GM21381 (cell line): Measurements from ENCODE around the gene FGF7.
"Not testable (repeated sequence)": the region's sequence is repeated elsewhere in the genome, so short reads cannot be mapped to it uniquely, and the experiment has no call there.

Source experiments
- ATAC-seq: cut with Tn5 transposase; IDR thresholded peaks from one replicate; pipeline ENCODE4 v1.9.1; 2021; ENCODE audit warnings: mild to moderate bottlenecking, moderate library complexity; ENCODE audit not compliant: unreplicated experiment

Gene FGF7

GRCh38 chr15:49492151-49492550, 69.1 kb downstream of the FGF7 start:
- ATAC-seq = no peak

DNA sequence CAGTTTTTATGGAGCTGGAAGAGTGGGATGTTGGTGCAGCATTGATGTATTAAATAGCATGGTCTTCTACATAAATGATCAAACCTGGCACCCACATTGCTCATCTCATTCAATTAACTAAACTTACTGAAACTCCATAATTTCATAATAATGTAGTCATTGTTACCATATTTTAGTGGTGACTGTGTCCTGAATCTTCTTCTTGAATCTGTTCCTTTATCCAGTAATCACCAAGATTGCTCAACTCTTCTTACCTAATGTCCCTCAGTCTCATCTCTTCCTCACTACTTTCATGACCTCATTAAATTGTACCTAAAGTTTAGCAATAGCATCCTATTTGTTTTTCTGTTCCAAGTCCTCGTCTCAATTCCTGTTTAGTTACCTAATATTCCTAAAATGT, 69.8 kb downstream of the FGF7 start:
- no peak for ATAC-seq

GRCh38 chr15:49494842-49495241, 71.8 kb downstream of the FGF7 start:
- ATAC-seq = no peak

DNA sequence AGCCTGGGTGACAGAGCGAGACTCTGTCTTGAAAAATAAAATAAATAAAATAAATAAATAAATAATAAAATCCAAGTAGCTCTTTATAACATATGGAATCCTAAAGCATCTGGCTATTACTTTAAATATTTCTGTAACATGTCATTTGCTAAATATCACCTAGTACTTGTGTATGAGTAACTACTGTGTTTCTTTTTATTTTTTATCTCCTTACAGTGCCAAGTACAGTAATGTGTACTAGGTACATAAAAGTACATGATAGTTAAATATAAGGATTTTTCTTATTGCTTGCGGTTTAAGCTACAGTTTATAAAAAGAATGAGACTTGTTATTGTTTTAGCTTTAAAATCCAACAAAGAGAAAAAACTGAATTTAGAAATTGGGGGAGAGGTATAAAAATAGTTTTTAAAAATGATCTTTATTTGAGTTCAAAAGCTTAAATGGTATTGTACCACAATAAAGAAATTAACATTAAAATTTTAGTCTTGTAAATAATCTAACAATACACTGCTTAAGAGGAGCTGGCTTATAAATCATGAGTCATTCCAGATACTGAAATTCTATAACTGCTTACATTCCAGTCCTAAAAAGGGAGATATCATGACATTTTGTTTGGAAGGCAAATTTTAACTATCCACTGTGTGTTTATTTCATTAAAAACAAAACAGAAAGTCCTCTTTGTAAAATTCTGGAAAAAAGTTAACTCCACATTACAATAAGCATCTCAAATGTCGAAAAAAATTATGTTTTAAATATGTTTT, 73.1 kb downstream of the FGF7 start:
- ATAC-seq = no peak

- no peak for ATAC-seq
Measured at GRCh38 chr15:49501586-49501985, 78.5 kb downstream of the FGF7 start.

DNA sequence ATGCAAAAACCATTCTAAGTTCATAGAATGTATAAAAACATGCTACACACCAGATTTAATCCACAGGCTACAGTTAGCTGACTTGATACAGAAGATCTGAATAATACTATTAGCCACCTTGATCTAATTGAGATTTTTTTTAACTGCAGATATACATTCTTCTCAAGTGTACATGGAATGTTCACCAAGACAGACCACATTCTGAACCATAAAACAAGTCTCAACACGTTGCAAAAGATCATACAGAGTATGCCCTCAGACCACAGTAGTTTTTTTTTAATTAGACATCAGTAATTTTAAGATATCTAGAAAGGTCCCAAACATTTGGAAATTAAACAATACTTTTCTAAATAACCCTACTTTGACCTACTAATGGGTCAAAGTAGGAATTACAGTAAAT, 83.3 kb downstream of the FGF7 start:
- ATAC-seq = no peak

GRCh38 chr15:49507261-49507660, 84.2 kb downstream of the FGF7 start:
- no peak for ATAC-seq

- not testable (repeated sequence) for ATAC-seq
Measured at GRCh38 chr15:49512739-49513138, 89.7 kb downstream of the FGF7 start.

DNA sequence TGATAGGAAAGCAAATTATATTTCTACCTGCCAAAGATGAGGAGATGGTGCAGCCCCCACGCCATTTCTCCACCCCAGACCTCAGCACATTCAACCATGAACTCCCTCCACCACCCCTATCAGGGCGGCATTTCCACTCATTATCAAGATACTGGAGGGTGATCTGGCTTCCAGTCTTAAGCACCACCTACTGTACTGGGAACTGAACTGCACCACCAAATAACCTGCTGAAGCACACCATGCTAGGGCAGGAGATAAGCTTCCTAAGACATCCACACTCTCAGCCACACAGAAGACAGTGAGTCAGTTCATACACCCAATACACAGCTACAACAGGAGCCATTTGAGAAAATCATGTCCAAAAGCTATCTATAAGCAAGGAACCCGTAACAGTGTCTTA, 98.8 kb downstream of the FGF7 start:
- ATAC-seq = no peak

GRCh38 chr15:49528289-49528688, 105.2 kb downstream of the FGF7 start:
- ATAC-seq = no peak

DNA sequence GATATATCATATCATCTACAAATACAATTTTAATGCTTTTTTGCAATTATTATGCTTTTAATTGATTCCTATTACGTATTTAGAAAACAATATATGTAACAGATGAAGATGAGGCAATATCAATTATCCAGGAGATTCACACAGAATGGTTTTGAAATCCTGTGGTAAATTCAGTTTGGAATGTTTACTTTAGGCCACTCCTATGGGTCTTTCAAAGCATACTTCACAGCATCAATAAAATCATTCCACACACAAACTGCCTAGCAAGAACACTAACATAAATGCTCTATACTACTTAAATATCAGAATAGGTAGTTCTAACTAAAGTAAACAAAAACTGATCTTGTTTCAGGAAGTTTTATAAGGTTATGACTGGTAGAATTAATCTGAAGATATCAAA, 107.0 kb downstream of the FGF7 start:
- no peak for ATAC-seq
